GM10266 (cell line): Measurements from ENCODE around the gene MVK.

Experiments used
- DNase-seq: peaks from one replicate; pipeline ENCODE4 v3.0.0; 2012; ENCODE audit errors: extremely low spot score
- TF ChIP-seq, protein P1 (sequence below): IDR thresholded peaks from 2 replicates; pipeline ENCODE4 v1.5.1; 2012; ENCODE audit warnings: mild to moderate bottlenecking, low read depth; ENCODE audit not compliant: control insufficient read depth, insufficient read depth; ENCODE audit errors: missing control alignments

The MVK gene

DNA sequence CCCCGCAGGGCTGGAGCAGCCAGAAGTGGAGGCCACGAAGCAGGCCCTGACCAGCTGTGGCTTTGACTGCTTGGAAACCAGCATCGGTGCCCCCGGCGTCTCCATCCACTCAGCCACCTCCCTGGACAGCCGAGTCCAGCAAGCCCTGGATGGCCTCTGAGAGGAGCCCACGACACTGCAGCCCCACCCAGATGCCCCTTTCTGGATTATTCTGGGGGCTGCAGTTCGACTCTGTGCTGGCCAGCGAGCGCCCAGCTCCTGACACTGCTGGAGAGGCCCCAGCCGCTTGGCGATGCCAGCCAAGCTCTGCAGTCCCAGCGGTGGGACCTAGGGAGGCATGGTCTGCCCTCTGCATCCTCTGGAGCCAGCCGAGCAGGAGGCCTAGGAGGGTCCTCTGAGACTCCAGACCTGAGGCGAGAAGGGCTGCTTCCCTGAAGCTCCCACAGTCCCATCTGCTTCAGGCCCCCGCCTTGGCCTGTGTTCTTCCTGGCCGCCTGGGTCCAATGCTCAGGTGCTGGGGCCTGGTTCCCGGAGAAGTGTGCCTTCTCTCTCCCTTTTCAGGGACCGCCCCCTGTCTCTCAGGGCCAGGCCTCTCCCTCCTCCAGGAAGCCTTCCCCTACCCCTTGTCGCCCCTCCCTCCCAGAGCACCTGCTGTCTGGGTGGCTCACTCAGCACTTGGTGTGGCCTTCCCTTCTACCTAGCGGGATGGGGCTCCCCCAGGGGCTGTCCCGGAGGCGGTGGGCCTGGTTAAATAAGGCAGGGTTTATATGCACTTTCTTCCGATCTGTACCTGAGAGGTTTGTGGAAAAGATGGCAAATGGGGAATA, 23.0 kb downstream of the MVK start:
- TF ChIP-seq, protein P1, sequence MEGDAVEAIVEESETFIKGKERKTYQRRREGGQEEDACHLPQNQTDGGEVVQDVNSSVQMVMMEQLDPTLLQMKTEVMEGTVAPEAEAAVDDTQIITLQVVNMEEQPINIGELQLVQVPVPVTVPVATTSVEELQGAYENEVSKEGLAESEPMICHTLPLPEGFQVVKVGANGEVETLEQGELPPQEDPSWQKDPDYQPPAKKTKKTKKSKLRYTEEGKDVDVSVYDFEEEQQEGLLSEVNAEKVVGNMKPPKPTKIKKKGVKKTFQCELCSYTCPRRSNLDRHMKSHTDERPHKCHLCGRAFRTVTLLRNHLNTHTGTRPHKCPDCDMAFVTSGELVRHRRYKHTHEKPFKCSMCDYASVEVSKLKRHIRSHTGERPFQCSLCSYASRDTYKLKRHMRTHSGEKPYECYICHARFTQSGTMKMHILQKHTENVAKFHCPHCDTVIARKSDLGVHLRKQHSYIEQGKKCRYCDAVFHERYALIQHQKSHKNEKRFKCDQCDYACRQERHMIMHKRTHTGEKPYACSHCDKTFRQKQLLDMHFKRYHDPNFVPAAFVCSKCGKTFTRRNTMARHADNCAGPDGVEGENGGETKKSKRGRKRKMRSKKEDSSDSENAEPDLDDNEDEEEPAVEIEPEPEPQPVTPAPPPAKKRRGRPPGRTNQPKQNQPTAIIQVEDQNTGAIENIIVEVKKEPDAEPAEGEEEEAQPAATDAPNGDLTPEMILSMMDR: no peak
- DNase-seq: no peak

GRCh38 chr12:109597414-109597794, 23.8 kb downstream of the MVK start:
- DNase-seq: no peak
- TF ChIP-seq, protein P1: no peak

GRCh38 chr12:109597795-109598427, 24.3 kb downstream of the MVK start:
- TF ChIP-seq, protein P1: peak; percentile 88
- peak; percentile 84 for DNase-seq

DNA sequence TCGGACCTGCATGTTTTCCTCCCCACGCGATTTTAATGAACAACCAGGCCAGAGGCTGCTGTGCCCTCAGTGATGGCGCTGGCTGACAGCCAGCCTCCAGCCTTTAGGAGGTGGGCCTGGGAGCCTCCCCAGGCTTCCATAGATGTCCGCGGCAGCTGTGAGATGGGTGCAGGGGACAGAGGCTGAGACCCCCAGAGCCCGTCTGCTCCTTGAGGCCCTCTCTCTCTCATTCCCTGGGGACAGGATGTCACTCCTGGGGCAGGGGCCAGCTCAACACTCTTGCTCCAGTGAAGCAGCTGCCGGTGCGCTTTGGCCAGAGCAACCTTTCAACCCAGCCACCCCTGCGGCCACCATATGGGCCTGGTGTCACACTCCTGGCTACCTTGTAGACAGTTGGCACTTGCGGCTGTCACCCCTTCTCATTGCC, 24.8 kb downstream of the MVK start:
- no peak for DNase-seq
- TF ChIP-seq, protein P1: no peak

DNA sequence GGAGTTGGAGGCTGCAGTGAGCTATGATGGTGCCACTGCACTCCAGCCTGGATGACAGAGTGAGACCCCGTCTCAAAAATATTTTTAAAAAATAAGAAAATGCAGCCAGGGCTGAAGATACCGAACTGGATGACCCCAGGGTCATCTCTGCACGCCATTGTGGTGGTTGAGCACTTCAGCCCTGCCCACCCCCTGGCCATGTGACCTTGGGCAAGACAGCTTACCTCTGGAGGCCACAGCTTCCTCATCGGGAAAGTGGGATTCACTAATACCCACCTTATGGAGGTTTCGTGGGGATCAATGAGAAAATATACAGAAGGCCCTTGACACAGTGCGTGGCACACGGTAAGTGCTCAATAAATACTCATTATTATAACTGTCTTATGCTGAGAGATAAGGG, 25.5 kb downstream of the MVK start:
- DNase-seq: no peak
- TF ChIP-seq, protein P1: no peak

GRCh38 chr12:109600481-109600880, 26.9 kb downstream of the MVK start:
- no peak for DNase-seq
- TF ChIP-seq, protein P1: no peak

DNA sequence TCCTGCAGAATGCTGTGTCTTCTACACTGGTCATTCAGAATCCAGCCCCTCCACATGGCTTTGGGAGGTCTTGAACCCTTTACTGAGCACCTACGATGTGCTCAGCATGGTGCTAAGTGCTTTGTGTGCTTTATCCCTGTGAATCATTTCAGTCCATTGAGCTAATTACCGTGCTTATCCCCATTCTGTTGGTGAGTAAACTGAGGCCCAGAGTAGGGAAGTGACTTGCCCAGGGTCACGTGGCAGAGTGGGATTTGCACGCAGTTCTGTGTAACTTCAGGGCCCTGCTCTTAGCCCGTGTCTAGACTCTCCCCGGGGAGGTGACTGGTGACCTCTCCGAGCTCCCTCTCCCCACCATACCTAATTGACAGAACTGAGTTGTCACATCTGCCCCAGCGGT, 27.4 kb downstream of the MVK start:
- no peak for DNase-seq
- TF ChIP-seq, protein P1: no peak
